ENCODE results near the gene ASCC3. TPM values are rescaled to one million over a fixed set of nuclear protein-coding genes. Genes with fewer than 3 reads are reported as not detected.

The ASCC3 gene
- polyA plus RNA-seq, 3 donors: 3.4 to 7.0 (median 4.3) TPM

- no peak within 1 kb of the TSS for H3K27ac ChIP-seq (ENCODE audit: low read depth, low read length)
- 3 to 6% (median 6%) methylated on average over 65 to 66 of the region's 66 CpGs for WGBS, 3 donors
Measured at GRCh38 chr6:100464903-100465700, 416.0 kb downstream of the ASCC3 start, which contains the start of gene SIM1. Gene SIM1 (minus strand): TSS chr6:100464921. CDS start chr6:100463468, 1,453 bp downstream.

GRCh38 chr6:100464162-100464851 lies 416.8 kb downstream of the ASCC3 start:
- no peak overlapping the region for H3K27ac ChIP-seq (ENCODE audit: low read depth, low read length)
- WGBS, 3 donors: 4 to 9% (median 7%) methylated on average over 43 to 46 of the region's 46 CpGs

GRCh38 chr6:100463630-100464161 lies 417.4 kb downstream of the ASCC3 start:
- 7 to 13% (median 8%) methylated on average over 24 of the region's 24 CpGs for WGBS, 3 donors
- H3K27ac ChIP-seq (ENCODE audit: low read depth, low read length): no peak overlapping the region

GRCh38 chr6:100462706-100463629 lies 418.2 kb downstream of the ASCC3 start:
- WGBS, 3 donors: 15 to 34% (median 16%) methylated on average over 13 of the region's 13 CpGs

GRCh38 chr6:100461917-100462705 lies 419.0 kb downstream of the ASCC3 start:
- WGBS, 3 donors: 10 to 44% (median 12%) methylated on average over 3 of the region's 3 CpGs
- no peak overlapping the region for H3K27ac ChIP-seq (ENCODE audit: low read depth, low read length)

More at GRCh38 chr6:100462706-100463629, 418.2 kb downstream of the ASCC3 start:
- no peak overlapping the region for H3K27ac ChIP-seq (ENCODE audit: low read depth, low read length)

GRCh38 chr6:100461278-100461916 lies 419.7 kb downstream of the ASCC3 start:
- 5 to 10% (median 9%) methylated on average over 29 of the region's 29 CpGs for WGBS, 3 donors
- no peak overlapping the region for H3K27ac ChIP-seq (ENCODE audit: low read depth, low read length)

GRCh38 chr6:100460650-100461204 lies 420.4 kb downstream of the ASCC3 start:
- WGBS, 3 donors: 6 to 11% (median 7%) methylated on average over 9 of the region's 9 CpGs
- H3K27ac ChIP-seq (ENCODE audit: low read depth, low read length): no peak overlapping the region

GRCh38 chr6:100459592-100460184 lies 421.4 kb downstream of the ASCC3 start:
- no peak overlapping the region for H3K27ac ChIP-seq (ENCODE audit: low read depth, low read length)

- H3K27ac ChIP-seq (ENCODE audit: low read depth, low read length): no peak overlapping the region
- 21 to 57% (median 27%) methylated on average over 10 of the region's 10 CpGs for WGBS, 3 donors
Measured at GRCh38 chr6:100458841-100459591, 422.1 kb downstream of the ASCC3 start.
